Parathyroid adenoma (tissue), 2 donors: ENCODE measurements around the gene EDC3.

ENCODE experiments used
- H2AFZ ChIP-seq: fragments of 300-600 bp; sonication (generic); one replicate; pipeline ENCODE4 v1.7.0; 2017; ENCODE audit warnings: antibody characterized with exemption, mild to moderate bottlenecking
- H3K27ac ChIP-seq: fragments of 300-600 bp; sonication (generic); one replicate; pipeline ENCODE4 v1.7.0; 2017
- H3K27me3 ChIP-seq: fragments of 300-600 bp; sonication (generic); one replicate; pipeline ENCODE4 v1.7.0; 2017; ENCODE audit warnings: low read length; ENCODE audit not compliant: control insufficient read depth, insufficient read depth
- H3K36me3 ChIP-seq: fragments of 300-600 bp; sonication (generic); one replicate; pipeline ENCODE4 v1.7.0; 2017; ENCODE audit warnings: low read length; ENCODE audit not compliant: control insufficient read depth, insufficient read depth
- H3K4me1 ChIP-seq: fragments of 300-600 bp; sonication (generic); one replicate; pipeline ENCODE4 v1.7.0; 2017; ENCODE audit warnings: control low read depth
- H3K4me2 ChIP-seq: fragments of 300-600 bp; sonication (generic); one replicate; pipeline ENCODE4 v1.7.0; 2017; ENCODE audit warnings: low read length
- H3K4me3 ChIP-seq: fragments of 300-600 bp; sonication (generic); one replicate; pipeline ENCODE4 v1.7.0; 2017; ENCODE audit warnings: low read depth, low read length
- H3K79me2 ChIP-seq: fragments of 300-600 bp; sonication (generic); one replicate; pipeline ENCODE4 v1.7.0; 2017; ENCODE audit warnings: control low read depth
- H3K9ac ChIP-seq: fragments of 300-600 bp; sonication (generic); one replicate; pipeline ENCODE4 v1.7.0; 2017; ENCODE audit warnings: mild to moderate bottlenecking
- H3K9me3 ChIP-seq: fragments of 300-600 bp; sonication (generic); one replicate; pipeline ENCODE4 v1.7.0; 2017; ENCODE audit warnings: low read length; ENCODE audit not compliant: control insufficient read depth
- CTCF ChIP-seq: fragments of 300-600 bp; sonication (generic); IDR thresholded peaks from one replicate; pipeline ENCODE4 v1.7.0; 2017; ENCODE audit warnings: antibody characterized with exemption, mild to moderate bottlenecking
- donor health status: primary hyperparathyroidism.

The EDC3 gene

GRCh38 chr15:74725845-74726773 lies 30.3 kb upstream of the EDC3 start:
- H2AFZ ChIP-seq, result peak overlapping the region; percentile 80
- no peak overlapping the region for H3K27ac ChIP-seq
- no peaks in the 10 kb centered on the region for H3K36me3 ChIP-seq
- peak overlapping the region; percentile 40 for H3K4me3 ChIP-seq
- peak overlapping the region; percentile 81 for H3K4me2 ChIP-seq
- H3K9ac ChIP-seq, result no peak overlapping the region
- no peaks in the 10 kb centered on the region for H3K4me1 ChIP-seq
- no peaks in the 10 kb centered on the region for H3K9me3 ChIP-seq
- no peaks in the 10 kb centered on the region for H3K79me2 ChIP-seq
- no peaks in the 10 kb centered on the region for H3K27me3 ChIP-seq
- TF ChIP-seq CTCF, result no peak

GRCh38 chr15:74725225-74725774 lies 29.5 kb upstream of the EDC3 start, which contains the start of gene CYP1A1:
CYP1A1 (minus strand) TSS chr15:74725528; CDS start chr15:74723097, 2,431 bp downstream.
- H3K9me3 ChIP-seq, result no peaks in the 10 kb centered on the region
- H3K4me2 ChIP-seq, result peak within 1 kb of the TSS; percentile 81
- H2AFZ ChIP-seq, result peak within 1 kb of the TSS; percentile 80
- H3K79me2 ChIP-seq, result no peaks in the 10 kb centered on the region
- H3K27me3 ChIP-seq, result no peaks in the 10 kb centered on the region
- H3K27ac ChIP-seq, result no peak within 1 kb of the TSS
- TF ChIP-seq CTCF, result no peak
- no peaks in the 10 kb centered on the region for H3K4me1 ChIP-seq
- H3K9ac ChIP-seq, result no peak within 1 kb of the TSS
- peak within 1 kb of the TSS; percentile 40 for H3K4me3 ChIP-seq
- no peaks in the 10 kb centered on the region for H3K36me3 ChIP-seq

GRCh38 chr15:74724570-74725224 lies 28.9 kb upstream of the EDC3 start:
- H2AFZ ChIP-seq, result no peak overlapping the region
- no peaks in the 10 kb centered on the region for H3K9me3 ChIP-seq
- no peak overlapping the region for H3K27ac ChIP-seq
- H3K4me1 ChIP-seq, result no peaks in the 10 kb centered on the region
- no peaks in the 10 kb centered on the region for H3K27me3 ChIP-seq
- H3K4me2 ChIP-seq, result no peak overlapping the region
- no peaks in the 10 kb centered on the region for H3K79me2 ChIP-seq
- no peaks in the 10 kb centered on the region for H3K36me3 ChIP-seq
- H3K9ac ChIP-seq, result no peak overlapping the region
- TF ChIP-seq CTCF, result no peak
- no peak overlapping the region for H3K4me3 ChIP-seq

GRCh38 chr15:74723754-74724334 lies 28.0 kb upstream of the EDC3 start:
- Histone ChIP-seq H3K4me2 (no peak overlapping the region), H3K27ac (no peak overlapping the region), H3K4me3 (no peak overlapping the region), H3K36me3 (no peaks in the 10 kb centered on the region), H2AFZ (no peak overlapping the region), H3K79me2 (no peaks in the 10 kb centered on the region), H3K9me3 (no peaks in the 10 kb centered on the region), H3K4me1 (no peaks in the 10 kb centered on the region), H3K27me3 (no peaks in the 10 kb centered on the region), H3K9ac (no peak overlapping the region)
- TF ChIP-seq CTCF, result no peak
